RWPE1 (cell line): ENCODE measurements around the gene SLC26A1.
A peak's percentile ranks its signal among the peaks of the same experiment; 100 is the strongest.

Source experiments
- CTCF ChIA-PET: fragments of 350-600 bp; sonication (Branson Sonifier 250); formaldehyde crosslinking; extraction: SDS; loops from one replicate; lab custom pipeline; 2021; lab: Yijun Ruan, JAX
- POLR2A ChIA-PET: fragments of 400-600 bp; formaldehyde crosslinking; extraction: SDS; loops from one replicate; lab custom pipeline; 2020; ENCODE audit warnings: antibody characterized with exemption; ENCODE audit not compliant: low non-redundant PET; lab: Yijun Ruan, JAX
- DNase-seq: peaks from one replicate; pipeline ENCODE4 v3.0.0; 2012; ENCODE audit warnings: low spot score
- H3K27ac ChIP-seq: fragments of 450-650 bp; 2 replicates; pipeline ENCODE4 v1.5.1; 2017
- TF ChIP-seq, protein P1 (sequence below): fragments of 450-650 bp; conservative IDR thresholded peaks from 2 replicates; pipeline ENCODE4 v1.5.1; 2017; ENCODE audit warnings: low read depth, mild to moderate bottlenecking

SLC26A1 gene

DNA sequence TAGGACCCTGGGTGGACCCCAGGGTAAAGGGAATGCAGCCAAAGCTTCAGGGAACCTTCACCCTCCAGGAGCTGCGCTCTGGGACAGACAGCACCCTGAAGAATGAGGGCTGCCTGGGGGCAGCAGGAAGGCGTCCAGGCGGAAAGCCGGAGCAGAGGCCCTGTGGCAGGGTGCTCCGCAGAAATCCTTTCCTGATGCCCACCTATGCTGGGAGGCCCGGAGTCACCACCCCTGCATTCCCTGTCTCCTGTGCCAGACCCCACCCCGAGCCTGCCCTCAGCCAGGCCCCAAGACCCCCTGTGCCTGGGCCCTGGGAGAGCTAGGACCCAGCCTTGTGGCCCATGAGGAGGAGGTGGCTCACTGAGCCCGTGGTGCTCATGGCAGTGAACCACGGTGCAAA, 18.5 kb downstream of the SLC26A1 start:
- TF ChIP-seq, protein P1, sequence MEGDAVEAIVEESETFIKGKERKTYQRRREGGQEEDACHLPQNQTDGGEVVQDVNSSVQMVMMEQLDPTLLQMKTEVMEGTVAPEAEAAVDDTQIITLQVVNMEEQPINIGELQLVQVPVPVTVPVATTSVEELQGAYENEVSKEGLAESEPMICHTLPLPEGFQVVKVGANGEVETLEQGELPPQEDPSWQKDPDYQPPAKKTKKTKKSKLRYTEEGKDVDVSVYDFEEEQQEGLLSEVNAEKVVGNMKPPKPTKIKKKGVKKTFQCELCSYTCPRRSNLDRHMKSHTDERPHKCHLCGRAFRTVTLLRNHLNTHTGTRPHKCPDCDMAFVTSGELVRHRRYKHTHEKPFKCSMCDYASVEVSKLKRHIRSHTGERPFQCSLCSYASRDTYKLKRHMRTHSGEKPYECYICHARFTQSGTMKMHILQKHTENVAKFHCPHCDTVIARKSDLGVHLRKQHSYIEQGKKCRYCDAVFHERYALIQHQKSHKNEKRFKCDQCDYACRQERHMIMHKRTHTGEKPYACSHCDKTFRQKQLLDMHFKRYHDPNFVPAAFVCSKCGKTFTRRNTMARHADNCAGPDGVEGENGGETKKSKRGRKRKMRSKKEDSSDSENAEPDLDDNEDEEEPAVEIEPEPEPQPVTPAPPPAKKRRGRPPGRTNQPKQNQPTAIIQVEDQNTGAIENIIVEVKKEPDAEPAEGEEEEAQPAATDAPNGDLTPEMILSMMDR, result no peak
- ChIA-PET POLR2A (no interaction called here), CTCF (no interaction called here)
- no peak for DNase-seq
- H3K27ac ChIP-seq, result 0 out of 2 replicates have a peak overlapping the region, but pooled peaks have one; percentile 11

DNA sequence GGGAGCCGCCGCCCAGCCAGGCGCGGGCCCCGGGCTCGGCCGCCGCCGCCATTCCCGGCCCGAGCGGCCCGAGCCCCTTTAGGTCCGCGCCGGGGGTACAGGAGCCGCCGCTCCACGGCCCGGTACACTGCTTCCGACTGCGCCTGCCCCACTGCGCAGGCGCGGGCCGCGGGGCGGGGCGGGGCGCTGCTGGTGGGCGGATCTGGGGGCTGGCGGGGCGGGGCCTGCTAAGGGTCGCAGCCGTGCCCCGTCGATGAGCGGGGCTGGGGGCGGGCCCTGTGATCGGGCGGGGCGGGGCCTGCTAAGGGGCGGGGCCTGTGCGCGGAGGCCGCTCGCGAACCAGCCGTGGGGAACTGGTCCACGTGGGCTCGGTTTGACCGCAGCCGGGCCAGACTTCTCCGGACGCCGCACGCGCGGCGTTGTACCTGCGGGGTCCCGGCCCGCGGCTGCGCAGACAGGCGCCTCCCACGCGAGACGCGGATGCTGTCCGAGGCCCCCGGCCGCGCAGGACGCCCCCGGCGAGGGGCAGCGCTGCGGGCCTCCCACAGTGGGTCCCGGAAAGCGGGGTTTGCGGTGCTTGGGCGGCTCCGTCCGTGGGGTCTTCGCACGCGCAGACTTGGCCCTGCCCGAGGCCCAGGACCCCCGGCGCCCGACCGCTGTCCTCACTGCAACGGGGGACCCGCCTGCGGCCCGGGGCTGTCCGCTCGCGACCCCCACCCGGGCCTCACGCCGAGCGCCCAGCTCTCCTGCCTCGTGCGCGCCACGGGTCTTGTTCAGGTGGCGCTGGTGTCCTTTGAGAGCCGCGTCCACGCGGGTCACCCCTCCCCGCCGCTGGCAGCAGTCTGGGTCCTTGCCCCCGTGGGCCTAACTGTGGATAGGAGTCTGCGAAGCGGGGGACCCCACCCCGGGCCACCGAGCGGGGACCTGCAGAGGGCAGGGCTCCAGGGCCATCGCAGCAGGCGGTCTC, 19.5 kb downstream of the SLC26A1 start, which contains the start of gene DGKQ:
Gene DGKQ, minus strand, starts transcription at position 139 of the 967 bp plus-strand sequence. Its CDS starts 87 bp downstream, at position 52.
- peak; percentile 87 for DNase-seq
- POLR2A ChIA-PET, result no interaction called here
- TF ChIP-seq, protein P1, result no peak
- CTCF ChIA-PET, result no interaction called here
- H3K27ac ChIP-seq, result peak within 1 kb of the TSS; percentile 49

DNA sequence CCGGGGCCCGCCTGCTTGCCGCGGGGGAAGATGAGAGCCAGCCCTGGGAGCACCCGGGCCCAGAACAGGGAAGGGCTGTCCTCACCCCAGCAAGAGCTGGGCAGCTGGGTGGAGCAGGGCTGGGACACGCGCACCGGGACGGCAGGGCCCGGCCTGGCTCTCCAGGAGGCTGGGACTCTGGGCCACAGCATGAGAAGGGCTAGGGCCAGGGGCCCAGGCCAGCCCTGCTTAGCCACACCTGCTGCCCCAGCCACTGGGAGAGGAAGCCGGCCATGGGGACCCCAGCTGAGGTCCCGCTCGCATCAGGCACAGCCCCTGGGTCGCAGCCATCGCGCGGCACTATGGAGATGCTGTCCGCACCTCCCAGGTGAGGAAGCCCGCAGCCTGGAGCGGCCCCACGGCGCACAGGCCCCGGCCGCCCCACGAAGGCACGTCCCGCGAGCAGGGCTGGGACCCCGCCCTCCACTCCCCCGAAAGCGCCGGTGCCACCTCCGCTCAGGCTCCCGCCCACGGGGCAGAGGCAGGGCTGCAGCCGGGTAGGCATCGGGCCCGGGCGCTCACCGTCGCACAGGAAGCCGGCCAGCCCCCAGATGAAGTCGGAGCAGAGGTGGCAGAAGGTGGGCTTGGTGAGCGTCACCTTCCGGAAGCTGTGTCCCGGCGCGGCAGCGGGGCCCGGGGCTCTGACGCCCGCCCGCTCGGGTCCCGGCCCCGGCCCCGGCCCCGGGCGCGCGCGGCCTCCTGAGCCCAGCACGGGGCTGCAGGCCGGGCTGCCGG, 20.4 kb downstream of the SLC26A1 start:
- DNase-seq, result peak; percentile 44
- peak overlapping the region; percentile 49 for H3K27ac ChIP-seq
- ChIA-PET POLR2A (no interaction called here), CTCF (no interaction called here)
- TF ChIP-seq, protein P1, result no peak

DNA sequence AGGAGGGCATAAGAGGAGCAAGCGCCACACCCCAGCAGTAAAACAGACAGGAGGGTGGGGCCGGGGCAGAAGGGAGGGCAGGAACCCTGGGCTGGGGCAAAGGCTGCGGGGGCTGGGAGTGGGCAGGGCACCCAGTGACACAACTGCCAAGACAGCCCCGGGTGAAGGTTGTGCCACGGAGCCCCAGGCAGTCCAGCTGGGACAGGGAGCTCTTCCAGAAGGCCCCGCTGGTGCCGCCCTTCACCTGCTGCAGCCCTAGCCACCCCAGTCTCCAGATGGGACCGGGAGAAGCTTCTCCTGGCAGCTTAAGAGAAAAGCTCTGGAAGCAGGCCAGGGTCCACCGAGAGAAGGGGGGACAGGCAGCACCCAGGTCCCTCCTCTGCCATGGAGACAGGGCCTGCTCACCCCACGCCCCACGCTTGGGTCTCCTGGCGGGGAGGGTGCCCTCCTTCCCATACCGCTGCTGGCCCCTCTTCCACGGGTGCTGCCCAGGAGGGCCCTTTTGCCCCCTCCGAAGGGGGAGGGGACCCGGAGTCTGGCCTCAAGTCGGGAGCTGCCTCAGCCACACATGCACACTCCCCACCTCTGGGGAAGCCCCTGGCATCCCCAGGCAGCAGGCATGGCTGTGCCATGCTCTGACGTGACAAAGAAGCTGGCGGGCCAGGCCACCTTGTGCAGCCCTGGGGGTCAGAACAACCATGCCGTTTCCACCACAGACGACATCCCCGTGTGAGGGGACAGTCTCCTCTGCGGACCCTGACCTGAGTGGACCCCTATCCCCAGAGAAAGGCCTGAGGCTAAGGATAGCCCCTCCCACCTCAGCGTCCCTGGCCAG, 21.3 kb downstream of the SLC26A1 start:
- CTCF ChIA-PET, result interaction anchor here (0.6 to 0.7 kb wide), 2 partner anchors 27 to 1530 kb away, joined by 4 to 6 read pairs; no protein-coding TSS in a partner anchor
- DNase-seq, result no peak
- peak overlapping the region; percentile 49; the same call in 1 of the 2 replicates for H3K27ac ChIP-seq
- TF ChIP-seq, protein P1, result no peak
- POLR2A ChIA-PET, result no interaction called here

DNA sequence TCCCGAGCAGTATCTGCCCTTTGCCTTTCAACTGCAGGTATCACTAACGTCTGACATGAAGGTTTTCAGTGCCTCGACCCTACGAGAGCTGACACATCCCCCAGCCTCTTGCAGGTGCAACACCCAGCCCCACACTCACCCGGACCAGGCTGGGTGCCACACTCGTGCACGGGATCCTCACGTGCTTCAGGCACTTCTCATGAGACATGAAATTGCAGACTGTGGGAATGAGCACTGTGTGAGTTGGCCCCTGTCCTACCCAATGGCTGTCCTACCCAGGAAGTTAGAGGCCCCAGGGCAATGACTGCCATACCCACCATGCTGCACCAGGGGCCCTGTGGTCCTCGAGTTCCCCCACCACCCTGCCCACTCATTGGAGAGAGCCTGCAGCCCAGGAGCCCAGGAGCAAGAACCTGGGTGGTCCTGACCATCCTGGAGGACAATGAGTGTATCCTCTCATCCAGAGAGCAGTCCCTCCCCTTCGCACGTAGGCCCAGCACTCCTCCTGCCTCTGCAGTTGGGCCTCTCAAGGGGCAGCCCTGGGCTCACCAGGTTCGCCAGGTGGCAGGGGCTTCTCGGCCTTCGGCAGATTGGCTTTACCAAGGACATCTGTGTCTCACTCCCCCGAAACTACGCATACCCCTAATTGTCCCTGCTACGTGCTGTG, 22.2 kb downstream of the SLC26A1 start:
- DNase-seq, result no peak
- H3K27ac ChIP-seq, result no peak overlapping the region
- ChIA-PET POLR2A (no interaction called here), CTCF (no interaction called here)
- TF ChIP-seq, protein P1, result no peak
